ENCODE results near the gene TSBP1.
A peak's percentile ranks its signal among the peaks of the same experiment; 100 is the strongest.
"Not testable (repeated sequence)": the region's sequence is repeated elsewhere in the genome, so short reads cannot be mapped to it uniquely, and the experiment has no call there.

TSBP1 gene

GRCh38 chr6:32273801-32274577 lies 97.7 kb downstream of the TSBP1 start:
- not testable (repeated sequence) for DNase-seq

DNA sequence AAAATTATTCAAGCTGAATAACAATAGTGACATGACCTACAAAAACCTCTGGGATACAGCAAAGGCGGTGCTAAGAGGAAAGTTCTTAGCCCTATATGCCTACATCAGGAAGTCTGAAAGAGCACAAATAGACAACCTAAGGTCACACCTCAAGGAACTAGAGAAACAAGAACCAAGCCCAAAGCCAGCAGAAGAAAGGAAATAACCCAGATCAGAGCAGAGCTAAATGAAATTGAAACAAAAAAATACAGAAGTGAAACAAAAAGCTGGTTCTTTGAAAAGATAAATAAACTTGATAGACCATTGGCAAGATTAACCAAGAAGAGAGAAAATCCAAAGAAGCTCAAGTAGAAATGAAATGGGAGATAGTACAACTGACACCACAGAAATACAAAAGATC lies 100.3 kb downstream of the TSBP1 start:
- no peak for DNase-seq

- DNase-seq: not testable (repeated sequence)
Measured at GRCh38 chr6:32268459-32268858, 103.2 kb downstream of the TSBP1 start.

DNA sequence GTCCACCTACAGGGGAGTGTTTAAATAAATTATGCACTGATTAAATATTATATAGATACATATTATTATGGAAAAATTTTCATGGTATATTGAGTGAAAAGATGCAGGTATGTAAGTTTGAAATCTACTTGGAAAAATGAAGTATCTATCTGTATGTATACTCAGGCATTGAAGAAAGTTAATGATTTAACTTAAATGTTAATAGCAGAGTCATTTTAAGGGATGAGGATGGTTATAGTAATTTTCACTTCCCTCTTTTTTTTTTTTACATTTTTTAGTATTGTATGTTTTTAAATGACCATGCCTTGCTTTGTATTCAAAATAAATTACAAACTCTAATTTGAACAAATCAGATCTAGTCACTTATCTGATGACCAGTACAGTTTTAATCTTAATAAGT lies 104.7 kb downstream of the TSBP1 start:
- no peak for DNase-seq

DNA sequence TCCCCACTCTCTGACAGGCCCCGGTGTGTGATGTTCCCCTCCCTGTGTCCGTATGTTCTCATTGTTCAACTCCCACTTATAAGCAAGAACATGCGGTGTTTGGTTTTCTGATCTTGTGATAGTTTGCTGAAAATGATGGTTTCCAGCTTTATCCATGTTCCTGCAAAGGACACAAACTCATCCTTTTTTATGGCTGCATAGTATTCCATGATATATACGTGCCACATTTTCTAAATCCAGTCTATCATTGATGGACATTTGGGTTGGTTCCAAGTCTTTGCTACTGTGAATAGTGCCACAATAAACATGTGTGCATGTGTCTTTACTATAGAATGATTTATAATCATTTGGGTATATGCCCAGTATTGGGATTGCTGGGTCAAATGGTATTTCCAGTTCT lies 114.4 kb downstream of the TSBP1 start:
- DNase-seq: not testable (repeated sequence)

DNA sequence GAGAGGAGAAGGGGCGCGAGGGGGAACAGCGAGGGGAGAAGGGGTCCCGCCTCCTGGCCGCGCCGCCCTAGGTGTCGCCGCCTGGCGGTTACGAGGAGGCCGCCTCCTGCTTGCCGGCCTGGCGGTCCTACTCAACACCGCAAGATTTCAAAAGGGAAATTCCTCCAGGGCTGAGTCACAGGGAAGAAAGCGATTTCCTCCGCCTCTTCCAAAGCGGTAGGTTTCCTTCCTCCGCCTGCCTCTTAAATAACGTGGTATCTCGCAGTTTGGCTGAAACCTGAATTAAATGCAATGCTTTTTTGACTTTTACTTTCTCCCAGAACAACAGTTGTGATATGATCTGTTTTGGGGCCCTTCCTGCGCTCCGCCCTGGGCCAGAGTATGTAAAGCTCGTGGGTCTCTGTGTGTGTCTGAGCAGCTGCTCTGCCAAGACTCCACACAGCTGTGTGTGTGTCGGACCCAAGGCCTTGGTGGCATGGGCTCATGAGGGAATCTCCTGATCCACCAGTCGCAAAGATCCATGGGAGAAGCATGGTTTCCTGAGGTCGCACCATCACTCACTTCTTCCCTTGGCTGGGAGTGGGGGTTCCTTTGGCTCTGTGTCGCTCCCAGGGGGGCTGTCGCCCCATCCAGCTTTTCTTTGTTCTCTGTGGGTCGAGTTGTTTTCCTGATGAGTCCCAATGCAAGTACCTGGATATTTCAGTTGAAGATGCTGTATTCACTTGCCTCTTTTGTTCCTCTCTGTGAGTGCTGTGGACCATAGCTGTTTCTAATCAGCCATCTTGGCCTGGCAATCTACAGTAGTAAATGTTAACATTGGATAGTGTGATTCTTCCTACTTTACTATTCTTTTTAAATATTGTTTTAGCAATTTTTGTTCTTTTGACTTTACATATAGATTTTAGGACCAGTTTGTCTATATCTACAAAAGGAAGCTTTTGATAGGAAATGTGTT lies 116.2 kb downstream of the TSBP1 start:
- DNase-seq: no peak

GRCh38 chr6:32254761-32255198 lies 116.9 kb downstream of the TSBP1 start:
- no peak for DNase-seq

DNA sequence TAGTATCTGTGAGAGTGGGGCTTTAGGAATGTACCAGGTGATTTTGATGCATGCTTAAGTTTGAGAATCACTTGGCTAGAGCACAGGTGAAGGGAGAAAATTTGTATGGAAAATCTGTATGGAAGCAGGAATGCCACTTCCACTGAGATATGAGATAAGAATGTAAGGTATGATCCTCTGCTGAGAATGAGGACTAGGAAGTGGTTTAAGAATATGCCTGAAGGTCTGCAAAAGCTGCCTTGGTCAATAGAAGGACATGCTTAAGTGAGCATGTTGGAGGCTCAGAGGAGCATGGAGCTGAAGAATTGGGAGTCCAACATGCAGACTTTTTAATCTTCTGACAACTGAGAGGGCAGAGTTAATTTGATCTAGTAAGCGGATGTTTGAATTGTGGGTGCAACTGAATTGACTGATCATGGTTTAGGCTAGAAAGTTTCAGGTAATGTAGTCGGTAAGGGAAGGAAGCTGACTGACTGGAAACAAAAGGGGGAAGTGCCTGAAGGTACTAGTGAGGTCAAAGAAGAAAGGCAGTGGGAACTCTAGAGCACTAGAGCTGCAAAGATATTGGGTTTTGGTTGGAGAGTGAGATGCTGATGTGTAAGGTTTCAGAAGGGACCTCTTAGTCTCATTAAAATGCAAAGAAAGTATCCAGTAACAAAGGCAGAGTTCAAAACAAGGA lies 119.2 kb downstream of the TSBP1 start:
- no peak for DNase-seq

DNA sequence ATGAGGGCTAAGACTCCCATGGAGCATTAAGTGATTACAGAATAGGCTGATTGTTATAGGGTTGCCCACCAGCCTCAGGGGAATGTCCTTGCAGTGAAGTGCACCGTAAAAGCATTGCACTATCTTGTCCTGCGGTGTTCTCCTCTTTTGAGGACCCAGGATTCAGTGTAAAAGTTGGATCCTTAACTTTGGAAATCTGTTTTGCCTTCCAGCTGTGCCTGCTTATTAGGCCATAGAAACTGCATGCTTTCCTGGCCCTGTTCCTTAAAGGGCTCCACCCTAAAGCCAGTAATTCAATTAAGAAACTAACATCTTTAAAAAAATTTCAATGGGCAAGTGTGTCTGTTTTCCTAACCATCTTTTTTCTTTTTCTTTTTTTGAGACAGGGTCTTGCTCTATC lies 122.4 kb downstream of the TSBP1 start:
- DNase-seq: no peak

GRCh38 chr6:32247401-32247800 lies 124.3 kb downstream of the TSBP1 start:
- no peak for DNase-seq

DNA sequence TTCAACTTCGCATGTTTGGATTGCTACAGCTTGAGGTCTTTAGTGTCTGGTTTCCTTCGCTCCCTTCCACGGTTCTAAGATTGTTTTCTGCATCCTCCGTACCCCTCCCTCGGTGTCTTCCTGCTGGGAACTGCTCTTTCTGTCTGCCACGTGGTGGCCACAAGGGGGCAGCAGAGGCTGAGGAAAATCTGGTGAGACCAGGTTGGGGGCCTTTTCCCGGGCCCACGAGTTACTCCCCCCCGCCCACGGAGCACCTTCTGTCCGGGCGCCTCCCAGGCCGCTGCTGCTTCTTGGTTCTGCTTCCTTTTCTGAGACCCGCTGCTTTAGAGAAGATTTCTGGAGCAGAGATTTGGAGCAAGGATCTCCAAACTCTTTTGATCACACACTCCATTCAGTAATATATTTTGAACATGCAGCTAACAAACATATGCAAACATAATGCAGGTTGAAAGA lies 126.7 kb downstream of the TSBP1 start:
- DNase-seq: peak; percentile 38 to 47

DNA sequence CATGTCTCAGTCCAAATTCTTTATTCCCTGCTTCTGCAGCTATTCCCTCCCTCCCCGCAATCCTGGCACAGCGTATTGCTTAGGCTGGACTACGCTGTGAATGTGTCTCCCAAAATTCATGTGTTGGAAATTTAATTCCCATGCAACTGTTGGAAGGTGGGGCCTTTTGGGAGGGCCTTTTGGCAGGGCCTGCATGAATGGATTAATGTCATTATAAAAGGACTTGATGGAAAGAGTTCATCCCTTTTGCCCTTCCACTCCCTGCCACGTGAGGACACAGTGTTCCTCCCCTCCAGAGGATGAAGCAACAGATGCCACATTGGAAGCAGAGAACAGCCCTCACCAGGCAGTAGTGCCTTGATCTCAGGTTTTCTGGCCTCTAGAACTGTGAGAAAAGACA lies 127.4 kb downstream of the TSBP1 start:
- DNase-seq: no peak

Data from NCI-H2081 (cell line).